Jurkat, Clone E6-1 (cell line): ENCODE measurements around the gene BBS9.

ENCODE experiments used
- DNase-seq: peaks from one replicate; pipeline ENCODE4 v3.0.0-alpha.2; 2011; ENCODE audit warnings: low read depth, low spot score
- H3K4me3 ChIP-seq: 2 replicates; pipeline ENCODE4 v1.5.1; 2011; ENCODE audit warnings: mild to moderate bottlenecking, low read length, control low read depth, moderate library complexity

The BBS9 gene

DNA sequence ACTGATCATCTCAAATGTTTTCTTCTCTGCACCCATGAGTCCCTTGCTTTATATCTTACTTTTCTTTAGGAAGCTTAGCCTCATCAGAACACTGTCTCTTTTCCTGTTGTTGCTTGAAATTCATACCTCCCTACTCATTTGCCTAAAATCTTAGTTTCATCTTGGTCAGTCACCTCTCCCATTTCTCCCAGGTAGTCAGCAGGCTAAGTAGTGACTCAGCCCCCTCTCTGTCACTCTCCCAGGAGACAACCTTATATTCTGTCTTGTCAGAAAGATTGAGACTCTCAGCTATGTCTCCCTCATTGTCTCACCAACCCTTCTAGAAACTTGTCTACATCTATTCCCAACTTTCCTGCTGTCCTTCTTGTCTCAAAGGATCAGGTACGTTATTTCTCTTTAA is 280.9 kb downstream of the BBS9 start:
- no peak overlapping the region for H3K4me3 ChIP-seq
- no peak for DNase-seq

DNA sequence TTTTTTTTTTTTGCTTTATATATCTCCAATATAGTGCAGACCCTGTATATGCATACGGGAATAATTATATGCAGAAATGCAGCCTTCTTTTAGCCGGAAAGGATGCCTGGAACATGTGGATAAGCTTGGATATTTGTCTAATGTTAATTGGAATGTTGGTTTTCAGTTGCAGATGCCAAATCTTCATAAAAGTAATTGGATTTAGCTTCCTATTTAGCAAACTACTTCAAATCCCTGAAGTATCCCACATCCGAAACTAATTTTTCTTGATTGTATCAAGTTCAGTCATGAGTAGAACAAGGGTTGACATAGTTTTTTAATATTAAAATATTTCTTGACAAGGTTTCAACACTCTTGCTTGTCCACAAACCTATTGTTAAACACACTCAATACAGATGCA is 281.7 kb downstream of the BBS9 start:
- no peak for DNase-seq
- no peak overlapping the region for H3K4me3 ChIP-seq

GRCh38 chr7:33412331-33412730 is 283.0 kb downstream of the BBS9 start:
- no peak for DNase-seq
- H3K4me3 ChIP-seq, result no peak overlapping the region

GRCh38 chr7:33418251-33418701 is 288.9 kb downstream of the BBS9 start:
- no peak for DNase-seq
- H3K4me3 ChIP-seq, result no peak overlapping the region

GRCh38 chr7:33420311-33420940 is 291.1 kb downstream of the BBS9 start:
- DNase-seq, result no peak
- H3K4me3 ChIP-seq, result no peak overlapping the region

GRCh38 chr7:33421429-33421828 is 292.1 kb downstream of the BBS9 start:
- no peak for DNase-seq

DNA sequence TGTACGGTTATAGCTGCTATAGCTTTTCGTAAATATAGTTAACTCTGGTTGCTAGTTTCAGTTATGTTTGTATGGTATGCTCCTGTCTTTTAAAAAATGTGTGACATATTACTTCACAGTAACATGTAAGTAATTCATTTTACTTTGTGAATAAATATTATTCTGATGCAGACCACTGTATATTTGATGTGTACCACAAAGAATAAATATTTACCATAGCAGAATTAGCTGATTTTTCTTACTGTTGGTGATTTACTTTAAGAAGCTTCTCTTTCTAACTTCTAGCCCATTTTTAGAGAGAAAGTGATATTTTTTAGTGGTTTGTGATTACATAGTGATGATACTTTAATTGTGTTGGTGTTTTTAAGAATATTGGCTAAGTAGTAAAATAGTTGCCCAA is 292.8 kb downstream of the BBS9 start:
- H3K4me3 ChIP-seq, result no peak overlapping the region
- DNase-seq, result no peak

More at GRCh38 chr7:33421429-33421828, 292.1 kb downstream of the BBS9 start:
- no peak overlapping the region for H3K4me3 ChIP-seq

DNA sequence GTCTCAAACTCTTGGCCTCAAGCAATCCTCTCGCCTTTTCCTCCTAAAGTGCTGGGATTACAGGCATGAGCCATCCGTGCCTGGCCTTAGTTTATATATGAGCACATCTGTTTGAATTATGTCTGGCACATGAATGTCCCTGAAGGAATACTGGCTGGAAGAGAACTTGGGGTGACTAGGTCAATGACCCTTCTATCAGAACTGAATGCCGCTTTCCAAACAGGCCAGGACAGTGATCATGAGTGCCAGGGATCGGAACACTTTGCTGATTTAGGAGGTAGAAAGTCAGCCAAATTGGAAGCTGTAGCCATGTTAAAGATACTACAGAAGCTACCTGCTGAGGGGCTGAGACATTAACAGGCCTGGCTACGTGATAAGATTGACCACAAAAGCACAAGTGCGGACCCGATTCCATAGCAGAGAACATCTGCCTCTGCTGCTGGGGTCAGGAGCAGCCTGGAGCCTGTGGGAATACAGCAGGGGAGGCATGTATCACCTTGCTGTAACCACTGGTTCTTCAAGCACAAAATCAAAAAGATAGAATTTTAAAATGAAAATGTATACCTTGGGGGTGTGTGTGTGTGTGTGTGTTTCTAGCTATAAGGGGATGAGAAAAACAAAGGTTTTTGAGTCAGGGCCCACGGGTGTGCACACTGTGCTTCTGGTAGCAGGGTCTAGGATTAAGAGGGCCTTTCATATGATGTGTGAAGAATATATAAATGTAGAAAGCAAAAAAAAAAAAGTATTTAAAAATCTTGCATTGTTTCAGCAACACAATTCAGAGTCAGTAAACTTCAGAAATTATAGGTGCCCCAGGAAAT is 293.7 kb downstream of the BBS9 start:
- DNase-seq, result no peak
- no peak overlapping the region for H3K4me3 ChIP-seq

DNA sequence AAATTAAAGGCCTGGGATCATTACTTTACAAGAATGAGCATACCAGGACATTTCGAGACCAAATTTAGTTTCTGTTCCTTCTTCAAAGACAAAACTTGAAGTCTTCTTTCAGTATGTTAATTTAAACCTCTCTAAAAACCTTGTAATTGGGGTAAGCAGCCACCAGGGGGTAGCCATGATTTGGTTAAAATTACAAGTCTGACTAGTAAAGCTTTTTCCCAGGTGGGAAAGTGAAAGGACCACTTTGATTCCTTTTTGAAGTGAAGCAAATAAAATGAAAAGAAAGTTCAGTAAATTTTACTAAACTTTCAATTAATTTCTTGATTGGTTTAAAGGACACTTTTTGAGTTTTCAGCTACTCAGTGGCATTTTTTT is 294.3 kb downstream of the BBS9 start:
- no peak overlapping the region for H3K4me3 ChIP-seq
- peak; percentile 12 for DNase-seq

DNA sequence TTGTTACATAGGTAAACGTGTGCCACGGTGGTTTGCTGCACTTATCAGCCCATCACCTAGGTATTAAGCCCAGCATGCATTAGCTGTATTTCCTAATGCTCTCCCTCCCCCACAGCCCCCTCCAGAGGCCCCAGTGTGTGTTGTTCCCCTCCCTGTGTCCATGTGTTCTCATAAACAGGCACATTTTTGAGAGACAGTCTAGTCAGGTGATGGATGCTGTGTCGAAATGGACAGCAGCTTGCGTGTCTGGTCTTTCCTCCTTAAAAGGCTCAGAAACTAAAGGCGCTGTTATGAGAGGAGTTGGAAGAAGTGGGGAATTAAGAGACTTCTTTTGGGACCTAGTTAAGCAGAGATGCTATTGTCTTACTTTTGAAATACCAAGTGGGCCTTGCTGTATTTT is 296.0 kb downstream of the BBS9 start:
- DNase-seq, result no peak
- no peak overlapping the region for H3K4me3 ChIP-seq

DNA sequence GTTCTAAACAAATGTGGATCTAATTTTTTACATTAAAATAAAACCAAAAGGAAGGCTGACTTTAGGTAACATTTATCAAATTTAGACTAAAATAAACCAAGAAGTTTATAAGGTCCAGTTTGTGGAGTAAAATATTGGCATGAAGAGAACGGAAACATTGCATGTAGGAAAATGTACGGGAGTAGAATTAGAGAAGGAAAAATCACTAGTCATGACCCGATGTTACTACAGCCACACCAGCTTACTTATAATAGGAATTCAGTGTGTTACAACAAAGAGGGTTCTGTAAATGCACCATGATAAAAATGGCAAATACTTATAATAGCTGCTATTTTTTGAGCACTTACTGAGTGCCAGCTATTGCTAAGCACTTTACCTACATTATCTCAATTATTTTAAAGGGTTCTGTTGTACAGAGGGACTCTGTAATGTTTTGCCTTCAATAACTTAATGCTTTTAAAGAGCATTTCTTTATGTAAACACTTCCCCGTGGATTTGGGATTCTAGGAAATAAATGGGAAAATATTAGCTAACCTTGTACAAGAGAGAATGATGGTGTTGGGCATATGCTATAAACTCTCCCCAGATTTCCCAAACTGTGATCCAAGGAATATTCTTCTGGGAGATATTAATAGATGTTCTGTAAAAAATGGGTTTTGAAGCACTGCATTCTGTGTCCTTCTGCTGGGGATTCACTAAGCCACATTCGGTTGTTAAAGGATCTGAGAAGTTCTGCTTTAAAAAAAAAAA is 296.7 kb downstream of the BBS9 start:
- DNase-seq, result no peak
- no peak overlapping the region for H3K4me3 ChIP-seq

GRCh38 chr7:33428415-33428814 is 299.1 kb downstream of the BBS9 start:
- H3K4me3 ChIP-seq, result no peak overlapping the region
- DNase-seq, result no peak

DNA sequence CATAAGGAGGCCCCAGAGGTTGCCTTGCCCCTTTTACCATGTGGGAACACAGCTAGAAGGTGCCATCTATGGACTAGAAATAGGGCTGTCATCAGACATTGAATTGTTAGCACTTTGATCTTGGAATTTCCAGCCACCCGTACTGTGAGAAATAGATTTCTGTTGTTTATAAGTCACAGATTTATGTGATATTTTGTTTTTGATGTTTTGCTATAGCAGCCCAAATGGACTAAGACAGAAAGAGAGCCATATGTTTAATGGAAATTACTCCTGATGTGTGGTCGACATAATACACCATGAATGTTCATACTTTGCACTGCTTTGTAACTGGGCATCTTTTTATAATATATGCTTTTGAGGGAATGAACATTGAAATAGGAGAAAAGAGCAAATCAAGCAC is 302.2 kb downstream of the BBS9 start:
- no peak for DNase-seq

DNA sequence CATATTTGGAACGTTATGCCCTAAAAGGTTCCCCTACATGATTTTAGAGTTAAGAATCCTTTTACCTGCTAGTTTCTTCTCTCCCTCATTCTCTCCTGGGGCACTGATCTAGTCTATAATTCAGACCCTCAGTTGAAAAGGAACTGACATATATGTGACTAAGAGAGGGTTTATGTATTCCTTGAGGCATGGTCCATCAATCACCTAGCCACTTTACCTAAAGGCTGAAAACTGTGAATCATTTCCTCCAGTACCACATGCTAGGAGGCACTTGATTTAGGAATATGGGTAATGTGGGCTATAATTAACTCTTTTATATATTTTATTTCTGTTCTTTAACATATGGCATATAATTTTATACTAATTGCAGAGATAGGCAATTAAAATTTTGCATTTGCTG is 303.5 kb downstream of the BBS9 start:
- no peak overlapping the region for H3K4me3 ChIP-seq
- DNase-seq, result no peak

More for the DNA sequence above, 302.2 kb downstream of the BBS9 start:
- H3K4me3 ChIP-seq, result no peak overlapping the region

DNA sequence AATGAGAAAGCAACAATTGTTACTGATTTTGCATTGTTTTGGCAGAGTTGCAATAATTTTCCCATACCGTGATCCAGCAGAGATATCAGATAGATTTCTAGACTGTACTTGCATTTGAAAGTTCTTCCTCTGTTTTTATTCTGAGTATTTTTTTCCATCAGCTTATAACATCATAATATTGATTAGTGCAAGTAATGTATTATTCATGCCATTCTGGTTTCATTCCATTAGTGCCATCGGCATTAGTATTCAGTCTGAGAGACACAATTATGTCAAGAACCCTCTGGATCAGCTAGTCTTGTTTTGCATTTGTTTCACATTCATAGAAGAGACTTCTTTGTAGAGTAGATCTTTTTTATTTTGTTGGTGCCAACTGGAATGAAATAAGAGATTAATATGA is 304.0 kb downstream of the BBS9 start:
- DNase-seq, result no peak
- H3K4me3 ChIP-seq, result no peak overlapping the region

DNA sequence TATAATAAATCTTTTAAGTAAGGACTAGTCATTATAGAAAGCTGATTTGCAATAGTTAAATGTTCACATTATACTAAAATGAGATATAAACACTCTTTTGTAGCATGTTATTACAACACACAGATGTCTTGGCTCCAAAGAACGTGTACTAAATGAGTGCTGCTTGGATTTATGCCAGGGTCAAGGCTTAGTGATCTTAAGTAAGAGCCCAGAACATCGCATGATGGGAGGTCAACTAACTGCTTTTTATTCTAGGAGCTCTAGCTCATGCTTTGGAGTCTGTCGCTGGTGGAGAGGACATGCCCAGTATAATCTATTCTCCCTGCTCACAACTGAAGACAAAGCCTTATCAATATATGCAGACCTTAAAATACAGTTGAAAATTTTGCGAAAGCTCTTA is 315.1 kb downstream of the BBS9 start:
- DNase-seq, result no peak

DNA sequence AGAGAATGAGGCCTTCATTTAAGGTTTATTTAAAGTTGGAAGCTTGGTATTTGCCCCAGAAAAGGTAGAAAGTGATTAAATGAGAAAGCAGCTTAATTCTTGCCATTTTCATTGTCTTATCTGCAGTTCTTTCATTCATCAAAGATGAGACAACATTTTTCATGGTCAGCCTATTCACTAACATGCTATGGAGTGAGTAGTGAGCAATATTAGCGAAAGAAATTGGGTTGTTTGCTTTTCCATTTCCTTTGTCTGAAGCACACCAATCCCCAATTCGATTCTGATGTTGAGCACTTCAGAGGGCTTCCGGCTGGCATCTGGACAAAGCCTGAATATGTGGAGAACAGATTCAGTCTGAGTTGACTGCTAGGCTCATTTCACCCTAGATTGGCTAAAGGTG is 317.2 kb downstream of the BBS9 start:
- no peak for DNase-seq

More for the DNA sequence above, 315.1 kb downstream of the BBS9 start:
- no peak overlapping the region for H3K4me3 ChIP-seq

GRCh38 chr7:33448035-33448434 is 318.7 kb downstream of the BBS9 start:
- H3K4me3 ChIP-seq, result no peak overlapping the region
- no peak for DNase-seq

More for the DNA sequence above, 317.2 kb downstream of the BBS9 start:
- no peak overlapping the region for H3K4me3 ChIP-seq

GRCh38 chr7:33449847-33450246 is 320.5 kb downstream of the BBS9 start:
- DNase-seq, result peak; percentile 7
- no peak overlapping the region for H3K4me3 ChIP-seq
